ENCODE data around the gene ZNF436. TPM values are rescaled to one million over a fixed set of nuclear protein-coding genes. Genes with fewer than 3 reads are reported as not detected.
A peak's percentile ranks its signal among the peaks of the same experiment; 100 is the strongest.

The ZNF436 gene
- total RNA-seq, 1 experiment from 2014 or later, result 14.8 TPM

GRCh38 chr1:23394684-23395083 is 25.0 kb upstream of the ZNF436 start:
- peak; percentile 40 for DNase-seq (ENCODE audit: low spot score)
- H3K4me1 ChIP-seq (ENCODE audit: insufficient read depth, low read length, poor library complexity, severe bottlenecking), result peaks cover 8% of the 10 kb centered on the region
- BruUV-seq (replicated peaks), result no TSS peak
- H3K36me3 ChIP-seq (ENCODE audit: insufficient read depth, low read length, poor library complexity, severe bottlenecking), result no peaks in the 10 kb centered on the region
- no peaks in the 10 kb centered on the region for H3K27me3 ChIP-seq (replicated peaks; ENCODE audit: insufficient read depth, low read depth, low read length, poor library complexity)
- H3K9me3 ChIP-seq (ENCODE audit: low read depth, low read length, poor library complexity, severe bottlenecking), result no peaks in the 10 kb centered on the region
- H3K4me3 ChIP-seq (ENCODE audit: low read depth, low read length, poor library complexity, severe bottlenecking), result no peak overlapping the region
- CTCF ChIA-PET, result interaction anchor here (1.0 kb wide), 1 partner anchor 9 kb away, joined by 3 read pairs; no protein-coding TSS in a partner anchor
- H3K27ac ChIP-seq (ENCODE audit: low read depth, low read length, poor library complexity, severe bottlenecking), result no peak overlapping the region
- TF ChIP-seq EZH2 (IDR thresholded peaks at IDR 0.05; ENCODE audit: borderline replicate concordance, low read depth, low read length, poor library complexity, severe bottlenecking), result no peak
- no peak for TF ChIP-seq CTCF (conservative IDR thresholded peaks at IDR 0.05; ENCODE audit: low read depth, low read length)
- POLR2A ChIA-PET (ENCODE audit: low non-redundant PET), result no interaction called here
- intact Hi-C loops (cut with micrococcal nuclease; ENCODE audit: unreplicated experiment), result no loop called here

GRCh38 chr1:23394181-23394580 is 24.5 kb upstream of the ZNF436 start:
- Histone ChIP-seq H3K4me3 (ENCODE audit: low read depth, low read length, poor library complexity, severe bottlenecking) (no peak overlapping the region), H3K27me3 (replicated peaks; ENCODE audit: insufficient read depth, low read depth, low read length, poor library complexity) (no peaks in the 10 kb centered on the region), H3K36me3 (ENCODE audit: insufficient read depth, low read length, poor library complexity, severe bottlenecking) (no peaks in the 10 kb centered on the region), H3K9me3 (ENCODE audit: low read depth, low read length, poor library complexity, severe bottlenecking) (no peaks in the 10 kb centered on the region), H3K4me1 (ENCODE audit: insufficient read depth, low read length, poor library complexity, severe bottlenecking) (peaks cover 8% of the 10 kb centered on the region), H3K27ac (ENCODE audit: low read depth, low read length, poor library complexity, severe bottlenecking) (no peak overlapping the region)
- BruUV-seq (replicated peaks), result no TSS peak
- TF ChIP-seq EZH2 (IDR thresholded peaks at IDR 0.05; ENCODE audit: borderline replicate concordance, low read depth, low read length, poor library complexity, severe bottlenecking) (no peak), CTCF (conservative IDR thresholded peaks at IDR 0.05; ENCODE audit: low read depth, low read length) (no peak)
- ChIA-PET POLR2A (ENCODE audit: low non-redundant PET) (no interaction called here), CTCF (no interaction called here)
- intact Hi-C loops (cut with micrococcal nuclease; ENCODE audit: unreplicated experiment), result no loop called here
- no peak for DNase-seq (ENCODE audit: low spot score)

- Histone ChIP-seq H3K9me3 (ENCODE audit: low read depth, low read length, poor library complexity, severe bottlenecking) (no peaks in the 10 kb centered on the region), H3K27ac (ENCODE audit: low read depth, low read length, poor library complexity, severe bottlenecking) (no peak overlapping the region), H3K27me3 (replicated peaks; ENCODE audit: insufficient read depth, low read depth, low read length, poor library complexity) (no peaks in the 10 kb centered on the region), H3K4me1 (ENCODE audit: insufficient read depth, low read length, poor library complexity, severe bottlenecking) (peaks cover 8% of the 10 kb centered on the region), H3K4me3 (ENCODE audit: low read depth, low read length, poor library complexity, severe bottlenecking) (no peak overlapping the region), H3K36me3 (ENCODE audit: insufficient read depth, low read length, poor library complexity, severe bottlenecking) (no peaks in the 10 kb centered on the region)
- ChIA-PET POLR2A (ENCODE audit: low non-redundant PET) (no interaction called here), CTCF (no interaction called here)
- DNase-seq (ENCODE audit: low spot score), result no peak
- TF ChIP-seq CTCF (conservative IDR thresholded peaks at IDR 0.05; ENCODE audit: low read depth, low read length) (no peak), EZH2 (IDR thresholded peaks at IDR 0.05; ENCODE audit: borderline replicate concordance, low read depth, low read length, poor library complexity, severe bottlenecking) (no peak)
- intact Hi-C loops (cut with micrococcal nuclease; ENCODE audit: unreplicated experiment), result no loop called here
- BruUV-seq (replicated peaks), result no TSS peak
These were observed 24.1 kb upstream of the ZNF436 start for GRCh38 chr1:23393706-23394105.

All from A673 (cell line).